NT2/D1 (cell line): ENCODE results near the gene DKK2.
A peak's percentile ranks its signal among the peaks of the same experiment; 100 is the strongest.

Source experiments
- DNase-seq: peaks from one replicate; pipeline ENCODE4 v3.0.0-alpha.2; 2011; ENCODE audit warnings: low read depth, low spot score
- H3K27me3 ChIP-seq: 2 replicates; pipeline ENCODE4 v1.6.0; 2011; ENCODE audit warnings: mild to moderate bottlenecking; ENCODE audit not compliant: insufficient read length, insufficient read depth
- H3K36me3 ChIP-seq: 2 replicates; pipeline ENCODE4 v1.6.1; 2011; ENCODE audit warnings: mild to moderate bottlenecking, low read length, mixed read lengths; ENCODE audit not compliant: insufficient read depth, insufficient read length
- H3K4me1 ChIP-seq: 2 replicates; pipeline ENCODE4 v1.5.1; 2011; ENCODE audit not compliant: insufficient read depth, insufficient read length
- H3K4me3 ChIP-seq: 2 replicates; pipeline ENCODE4 v1.5.1; 2011; ENCODE audit warnings: low read depth; ENCODE audit not compliant: insufficient read length
- H3K9ac ChIP-seq: 2 replicates; pipeline ENCODE4 v1.6.0; 2011; ENCODE audit warnings: low read depth; ENCODE audit not compliant: insufficient read length
- H3K9me3 ChIP-seq: 2 replicates; pipeline ENCODE4 v1.5.1; 2011; ENCODE audit warnings: mild to moderate bottlenecking, low read length; ENCODE audit not compliant: insufficient read depth
- SUZ12 ChIP-seq: IDR thresholded peaks from 2 replicates; pipeline ENCODE4 v1.6.1; 2011; ENCODE audit not compliant: insufficient read length, insufficient read depth; ENCODE audit errors: extremely low read depth
- YY1 ChIP-seq: IDR thresholded peaks from 2 replicates; pipeline ENCODE4 v1.6.1; 2011; ENCODE audit not compliant: insufficient read length, insufficient read depth
- ZNF274 ChIP-seq: IDR thresholded peaks from 2 replicates; pipeline ENCODE4 v1.6.1; 2011; ENCODE audit warnings: mild to moderate bottlenecking, low read depth, low read length

The DKK2 gene

DNA sequence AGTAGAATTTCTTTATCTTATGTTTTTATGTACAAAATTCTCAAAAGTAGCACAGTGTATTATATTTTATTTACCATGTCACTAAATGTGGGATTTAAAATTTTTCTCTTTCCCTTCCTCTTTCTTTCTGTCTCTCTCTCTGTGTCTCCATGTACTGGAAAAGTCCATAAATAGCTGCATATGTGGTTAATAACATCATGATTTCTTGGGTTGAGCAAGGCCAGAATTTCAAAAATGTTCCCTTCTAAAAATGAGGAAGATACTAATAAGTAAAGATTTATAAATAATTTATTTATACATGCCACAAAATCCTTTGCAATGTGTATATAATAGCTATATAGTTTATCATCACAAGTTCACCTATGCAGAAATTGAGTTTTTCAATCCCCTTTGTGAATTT lies 29.1 kb upstream of the DKK2 start:
- no peak for TF ChIP-seq SUZ12
- no peak for TF ChIP-seq YY1
- no peak overlapping the region for H3K9ac ChIP-seq
- H3K9me3 ChIP-seq, result no peaks in the 10 kb centered on the region
- H3K27me3 ChIP-seq, result no peaks in the 10 kb centered on the region
- no peak overlapping the region for H3K4me3 ChIP-seq
- DNase-seq, result no peak
- no peaks in the 10 kb centered on the region for H3K36me3 ChIP-seq
- no peaks in the 10 kb centered on the region for H3K4me1 ChIP-seq

DNA sequence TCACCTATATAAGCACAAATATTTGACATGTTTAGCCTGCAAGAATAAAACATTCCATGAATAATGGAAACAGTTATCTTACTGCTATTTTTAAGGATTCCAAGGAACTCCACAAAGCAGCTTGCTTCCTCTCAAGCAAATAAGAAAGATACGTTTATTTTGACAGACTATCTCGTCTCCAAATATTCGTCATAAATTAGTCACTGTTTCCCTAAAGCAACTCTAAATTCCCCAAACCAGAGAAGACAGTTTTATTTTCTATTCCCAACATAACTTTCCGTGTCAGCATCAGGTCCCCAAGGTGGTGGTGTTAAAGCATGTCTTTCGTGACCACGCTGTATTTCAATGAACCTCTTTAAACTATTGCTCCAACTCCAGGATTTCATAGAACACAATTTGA lies 24.3 kb upstream of the DKK2 start:
- TF ChIP-seq YY1 (no peak), ZNF274 (no peak), SUZ12 (no peak)
- H3K36me3 ChIP-seq, result no peaks in the 10 kb centered on the region
- no peaks in the 10 kb centered on the region for H3K27me3 ChIP-seq
- H3K9me3 ChIP-seq, result no peaks in the 10 kb centered on the region
- H3K9ac ChIP-seq, result no peak overlapping the region
- no peak overlapping the region for H3K4me3 ChIP-seq
- DNase-seq, result no peak
- no peaks in the 10 kb centered on the region for H3K4me1 ChIP-seq

DNA sequence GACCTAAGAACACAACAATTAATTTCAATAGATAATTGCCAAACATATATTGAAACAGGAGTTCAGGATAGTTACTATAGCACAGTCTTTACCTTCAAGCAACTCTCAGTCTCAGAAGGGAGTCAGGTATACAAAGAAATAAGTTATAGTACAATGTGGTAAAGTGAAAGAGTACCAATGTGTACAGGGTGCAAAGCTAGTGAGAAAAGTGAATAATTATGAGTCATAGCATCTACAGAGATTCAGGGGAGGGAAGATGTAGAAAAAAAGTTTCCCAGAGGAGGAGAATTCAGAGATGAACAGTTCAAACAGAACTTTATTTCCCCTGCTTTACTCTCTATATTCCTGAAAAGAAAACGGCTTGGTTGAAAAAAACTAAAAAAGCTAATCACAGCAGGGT lies 22.7 kb upstream of the DKK2 start:
- Histone ChIP-seq H3K36me3 (no peaks in the 10 kb centered on the region), H3K9ac (no peak overlapping the region), H3K27me3 (no peaks in the 10 kb centered on the region), H3K9me3 (no peaks in the 10 kb centered on the region), H3K4me3 (no peak overlapping the region), H3K4me1 (no peaks in the 10 kb centered on the region)
- DNase-seq, result no peak
- TF ChIP-seq SUZ12 (no peak), YY1 (no peak), ZNF274 (no peak)

DNA sequence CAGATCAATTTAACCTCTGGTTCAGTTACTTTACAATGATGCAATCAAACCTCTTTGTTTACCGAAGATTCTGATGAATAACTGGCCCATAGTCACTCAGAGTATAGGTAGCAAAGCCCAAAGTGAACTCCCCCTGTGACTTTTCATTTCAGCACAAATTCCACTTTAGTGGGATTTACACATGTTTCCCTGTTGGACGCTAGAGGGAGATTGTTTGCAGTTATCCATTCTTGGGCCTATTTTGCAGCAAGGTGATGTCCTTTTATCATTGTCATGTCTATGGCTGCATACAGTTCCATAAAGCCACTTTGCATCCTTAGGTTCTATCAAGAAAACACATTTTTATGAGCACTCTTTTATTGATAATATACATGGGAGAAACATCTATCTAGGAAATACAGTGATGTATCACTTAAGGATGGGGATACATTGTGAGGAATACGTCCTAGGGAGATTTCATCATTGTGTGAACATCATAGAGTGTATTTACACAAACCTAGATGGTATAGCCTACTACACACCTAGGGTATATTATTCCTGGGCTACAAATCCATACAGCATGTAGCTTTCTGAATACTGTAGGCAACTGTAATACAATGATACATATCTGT lies 14.5 kb upstream of the DKK2 start:
- Histone ChIP-seq H3K4me3 (no peak overlapping the region), H3K9me3 (no peaks in the 10 kb centered on the region), H3K27me3 (no peaks in the 10 kb centered on the region), H3K9ac (no peak overlapping the region), H3K4me1 (no peaks in the 10 kb centered on the region), H3K36me3 (no peaks in the 10 kb centered on the region)
- DNase-seq, result no peak
- TF ChIP-seq ZNF274 (no peak), YY1 (no peak), SUZ12 (no peak)

DNA sequence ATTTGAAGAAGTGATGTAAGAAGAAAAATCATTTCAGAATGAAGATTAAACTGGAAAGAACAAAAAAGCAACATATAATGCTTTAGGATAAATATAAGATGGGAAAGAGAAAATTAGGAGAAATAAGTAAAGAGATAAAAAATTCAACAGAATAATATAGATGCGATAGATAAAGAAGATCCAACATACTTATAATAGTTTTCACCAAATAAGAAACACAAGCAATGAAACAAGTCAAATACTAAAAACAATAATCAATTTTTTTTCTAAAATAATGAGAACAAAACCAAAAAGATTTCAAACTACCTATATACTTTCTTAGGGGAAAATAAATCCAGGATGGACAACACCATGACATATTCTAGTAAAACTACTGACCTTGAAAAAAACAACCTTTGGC lies 10.1 kb upstream of the DKK2 start:
- no peak overlapping the region for H3K9ac ChIP-seq
- no peak for DNase-seq
- H3K27me3 ChIP-seq, result no peaks in the 10 kb centered on the region
- H3K36me3 ChIP-seq, result no peaks in the 10 kb centered on the region
- TF ChIP-seq ZNF274 (no peak), SUZ12 (no peak), YY1 (no peak)
- H3K9me3 ChIP-seq, result no peaks in the 10 kb centered on the region
- no peak overlapping the region for H3K4me3 ChIP-seq
- H3K4me1 ChIP-seq, result no peaks in the 10 kb centered on the region

DNA sequence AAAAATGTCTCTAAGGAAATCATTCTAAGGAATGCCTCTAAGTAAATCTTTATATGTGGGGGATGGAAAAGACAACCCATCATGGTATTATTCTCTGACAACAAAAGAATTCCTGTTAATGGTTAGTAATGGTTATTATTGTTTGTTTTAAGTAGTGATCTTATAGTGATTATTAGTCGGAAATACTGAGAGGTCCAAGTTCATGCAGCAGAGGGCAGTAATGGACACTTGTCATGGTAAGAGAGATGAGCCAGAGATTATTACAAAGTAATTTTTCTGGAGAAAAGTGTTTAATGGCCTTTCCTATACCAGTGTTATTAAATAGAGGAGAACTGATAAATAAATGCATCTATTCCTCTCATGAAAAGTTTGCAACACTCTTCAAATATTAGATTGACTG lies 8.1 kb upstream of the DKK2 start:
- no peaks in the 10 kb centered on the region for H3K9me3 ChIP-seq

DNA sequence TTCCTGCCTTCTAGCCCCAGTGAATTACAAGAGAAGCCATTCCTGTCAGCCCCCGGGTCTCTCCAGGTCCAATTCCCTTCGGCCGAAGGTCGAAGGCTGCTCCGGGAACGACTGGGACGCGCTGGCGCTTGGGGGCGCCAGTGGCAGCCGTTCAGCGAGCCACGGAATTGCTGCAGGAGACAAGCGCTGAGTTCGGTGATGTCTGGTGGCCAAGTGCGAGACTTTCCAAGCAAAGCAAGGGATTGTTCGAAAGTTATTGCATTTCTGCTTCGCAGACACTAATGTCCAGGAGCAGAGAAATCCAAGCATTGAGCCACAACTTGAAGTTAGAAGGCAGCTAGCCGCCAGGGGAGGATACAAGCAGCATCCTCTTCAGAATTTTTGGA lies 1.1 kb upstream of the DKK2 start:
- DNase-seq, result no peak
- H3K27me3 ChIP-seq, result peaks cover 47% of the 10 kb centered on the region

More for the DNA sequence above, 8.1 kb upstream of the DKK2 start:
- DNase-seq, result no peak
- H3K9ac ChIP-seq, result no peak overlapping the region
- H3K27me3 ChIP-seq, result no peaks in the 10 kb centered on the region
- no peaks in the 10 kb centered on the region for H3K36me3 ChIP-seq
- TF ChIP-seq ZNF274, result no peak
- no peak for TF ChIP-seq SUZ12
- TF ChIP-seq YY1, result no peak
- H3K4me3 ChIP-seq, result no peak overlapping the region
- H3K4me1 ChIP-seq, result no peaks in the 10 kb centered on the region

DNA sequence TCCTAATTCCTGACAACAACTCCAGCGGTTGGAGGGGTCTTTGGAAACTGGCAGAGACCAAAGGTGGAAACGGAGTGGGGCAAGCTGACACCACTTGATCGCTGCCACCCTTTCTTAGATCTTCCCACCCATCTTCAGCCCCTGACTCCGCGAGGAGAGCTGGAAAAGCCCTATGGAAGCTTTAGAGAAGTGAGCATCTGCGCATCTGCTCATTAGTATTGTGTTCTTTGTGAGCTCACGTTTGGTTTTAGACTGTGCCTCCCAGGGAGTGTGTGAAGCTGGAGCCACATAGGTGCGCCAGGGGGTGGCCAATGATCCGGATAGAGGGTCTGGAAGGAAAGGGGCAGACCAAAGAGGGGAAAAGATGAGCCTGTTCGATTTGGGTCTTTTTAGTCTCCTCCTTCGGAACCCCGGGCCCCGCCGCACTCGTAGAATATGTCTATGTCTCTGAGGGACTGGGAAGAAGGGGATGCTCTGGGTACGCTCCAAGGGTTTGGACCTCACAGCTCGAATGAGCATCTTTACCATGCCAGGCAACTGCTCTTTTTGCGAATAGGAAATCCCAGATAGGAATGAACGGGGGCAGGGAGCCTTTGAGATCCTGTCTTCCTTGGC lies 578 bp upstream of the DKK2 start:
- Histone ChIP-seq H3K9ac (no peak overlapping the region), H3K9me3 (no peaks in the 10 kb centered on the region), H3K27me3 (peaks cover 47% of the 10 kb centered on the region), H3K4me1 (no peaks in the 10 kb centered on the region), H3K36me3 (no peaks in the 10 kb centered on the region), H3K4me3 (peak overlapping the region; percentile 45)
- TF ChIP-seq ZNF274 (no peak), SUZ12 (no peak), YY1 (no peak)
- DNase-seq, result no peak

More for the DNA sequence above, 1.1 kb upstream of the DKK2 start:
- H3K9me3 ChIP-seq, result no peaks in the 10 kb centered on the region
- H3K4me1 ChIP-seq, result no peaks in the 10 kb centered on the region
- peak overlapping the region; percentile 45 for H3K4me3 ChIP-seq
- H3K9ac ChIP-seq, result no peak overlapping the region
- TF ChIP-seq ZNF274, result no peak
- TF ChIP-seq YY1, result no peak
- no peak for TF ChIP-seq SUZ12
- no peaks in the 10 kb centered on the region for H3K36me3 ChIP-seq
